NCI-H146 treated with DMSO at 0.1 percent for 48 hours (cell line): ENCODE measurements around the gene LPIN3.

Experiments used
- DNase-seq: peaks from one replicate; lab custom pipeline; 2025; ENCODE audit not compliant: unreplicated experiment; lab: John Stamatoyannopoulos, UW

The LPIN3 gene

DNA sequence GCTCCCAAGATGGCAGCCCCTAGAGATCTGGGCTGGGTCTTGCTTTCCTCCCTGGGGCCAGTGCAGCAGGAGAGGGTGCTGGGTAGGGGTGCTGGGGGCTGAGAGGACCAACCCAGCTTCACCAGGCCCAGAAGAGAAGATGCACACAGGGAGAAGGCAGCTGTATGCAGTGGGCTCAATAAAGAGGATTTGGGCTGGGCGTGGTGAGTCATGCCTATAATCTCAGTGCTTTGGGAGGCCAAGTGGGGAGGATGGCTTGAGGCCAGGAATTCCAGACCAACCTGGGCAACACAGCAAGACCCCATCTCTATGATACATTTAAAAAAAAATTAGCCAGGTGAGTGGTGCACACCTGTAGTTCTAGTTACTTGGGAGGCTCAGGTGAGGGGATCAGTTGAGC, 51.7 kb downstream of the LPIN3 start:
- DNase-seq, result no peak

DNA sequence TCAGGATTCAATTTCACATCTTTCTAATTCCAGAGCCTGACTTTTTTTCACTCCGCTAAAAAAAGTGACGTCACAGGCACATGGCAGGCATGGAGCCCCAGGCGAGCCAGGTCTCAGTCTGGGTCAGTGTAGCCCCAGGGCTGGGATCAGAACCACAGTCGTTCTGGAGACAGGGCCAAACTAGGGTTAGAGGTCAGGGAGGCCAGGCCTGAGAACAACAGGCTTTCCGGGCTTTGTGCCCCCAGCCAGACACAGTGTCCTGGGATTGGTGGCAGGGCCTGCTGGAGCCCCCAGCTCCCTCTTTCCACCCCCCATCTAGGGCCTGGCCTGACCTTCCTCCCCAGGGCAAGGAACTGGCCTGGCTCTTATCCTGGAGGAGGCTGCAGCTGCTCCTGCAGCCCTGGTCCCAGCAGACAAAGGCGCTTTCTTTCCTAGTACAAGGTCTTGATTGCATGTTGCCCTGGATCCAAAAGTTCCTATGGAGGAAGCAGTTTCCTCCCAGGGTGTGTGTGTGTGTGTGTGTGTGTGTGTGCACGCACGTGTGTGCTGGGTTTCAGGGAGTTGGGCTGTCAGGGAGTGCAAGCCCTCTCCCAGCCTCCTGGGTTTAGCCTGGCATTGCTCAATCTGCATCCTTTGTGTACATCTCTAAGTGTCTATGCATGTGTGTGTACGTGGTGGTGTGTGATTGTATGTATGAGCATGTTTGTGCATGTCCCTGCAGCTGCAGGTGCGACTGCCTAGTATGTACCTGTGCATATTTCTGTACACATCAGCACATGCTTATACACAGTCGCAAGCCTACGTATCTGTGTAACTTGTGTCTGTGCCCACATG, 52.5 kb downstream of the LPIN3 start:
- no peak for DNase-seq

DNA sequence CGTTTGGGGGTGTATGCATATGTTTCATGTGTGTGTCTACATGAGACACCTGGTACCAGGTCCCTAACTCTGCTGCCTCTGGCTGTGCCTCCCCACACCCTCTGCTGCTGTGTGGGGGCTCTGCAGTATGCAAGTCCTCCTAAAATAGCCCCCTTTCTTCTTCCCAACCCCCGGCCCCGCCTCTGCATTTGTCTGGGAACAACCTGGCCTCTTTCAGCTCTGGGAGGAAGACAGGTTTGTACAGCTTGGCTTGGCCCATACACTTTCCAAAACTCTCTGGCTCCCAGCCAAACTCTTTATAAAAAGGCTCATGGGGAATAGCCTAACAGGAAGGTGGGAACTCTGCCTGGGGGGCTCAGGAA, 53.1 kb downstream of the LPIN3 start:
- no peak for DNase-seq

DNA sequence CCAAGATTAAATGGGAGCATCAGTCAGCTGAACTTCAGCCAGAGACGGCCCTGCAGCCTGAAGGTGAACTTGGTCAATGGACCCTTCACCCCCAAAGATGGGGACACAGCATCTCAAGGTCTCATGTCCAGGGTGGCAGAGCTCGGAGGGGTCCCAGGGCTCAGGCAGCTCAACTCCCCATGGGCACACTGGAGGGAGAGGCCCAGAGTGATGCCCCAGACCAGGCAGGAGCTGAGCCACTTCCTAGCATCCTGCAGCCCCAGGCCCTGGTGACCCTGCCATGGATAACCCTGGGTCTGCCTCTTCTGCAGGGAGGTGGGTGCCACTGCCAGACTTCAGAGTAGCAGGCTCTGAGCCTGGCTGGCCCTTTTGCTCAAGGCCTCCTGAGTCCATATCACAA, 53.5 kb downstream of the LPIN3 start:
- DNase-seq, result no peak

DNA sequence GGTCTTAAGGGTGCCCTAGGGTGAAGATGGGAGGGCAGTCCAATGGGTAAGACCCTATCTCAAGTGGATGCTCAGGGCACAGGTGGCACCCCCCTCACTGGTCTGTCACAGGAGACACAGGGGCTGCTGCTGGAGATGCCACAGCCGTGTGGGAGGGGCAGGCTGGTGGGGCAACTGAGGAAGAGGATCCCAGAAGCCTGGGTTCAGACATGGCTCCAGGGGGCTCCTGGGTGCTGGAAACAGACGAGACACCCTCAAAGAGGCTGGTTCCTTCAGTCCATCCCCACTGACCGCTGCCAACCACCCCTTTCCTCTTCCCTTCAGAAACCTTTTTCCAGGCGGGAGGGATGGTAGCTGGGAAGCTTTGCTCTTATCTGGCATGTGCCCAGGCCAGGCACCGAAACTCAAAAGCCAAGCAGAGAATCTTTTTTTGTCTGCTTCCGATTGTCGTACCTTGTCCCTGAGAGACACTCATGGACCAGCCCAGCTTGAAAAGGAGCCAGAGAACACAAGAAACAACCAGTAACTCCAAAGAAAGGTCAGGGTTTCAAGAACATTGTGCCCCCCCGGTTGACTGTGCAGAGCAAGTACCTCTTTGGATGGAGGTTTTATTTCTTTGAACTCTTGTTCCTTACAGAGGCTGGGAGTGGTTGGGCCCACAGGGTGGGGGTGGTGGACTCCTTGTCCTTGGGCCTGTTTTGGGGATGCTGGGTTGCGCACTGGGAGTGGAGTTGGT, 54.5 kb downstream of the LPIN3 start:
- no peak for DNase-seq

DNA sequence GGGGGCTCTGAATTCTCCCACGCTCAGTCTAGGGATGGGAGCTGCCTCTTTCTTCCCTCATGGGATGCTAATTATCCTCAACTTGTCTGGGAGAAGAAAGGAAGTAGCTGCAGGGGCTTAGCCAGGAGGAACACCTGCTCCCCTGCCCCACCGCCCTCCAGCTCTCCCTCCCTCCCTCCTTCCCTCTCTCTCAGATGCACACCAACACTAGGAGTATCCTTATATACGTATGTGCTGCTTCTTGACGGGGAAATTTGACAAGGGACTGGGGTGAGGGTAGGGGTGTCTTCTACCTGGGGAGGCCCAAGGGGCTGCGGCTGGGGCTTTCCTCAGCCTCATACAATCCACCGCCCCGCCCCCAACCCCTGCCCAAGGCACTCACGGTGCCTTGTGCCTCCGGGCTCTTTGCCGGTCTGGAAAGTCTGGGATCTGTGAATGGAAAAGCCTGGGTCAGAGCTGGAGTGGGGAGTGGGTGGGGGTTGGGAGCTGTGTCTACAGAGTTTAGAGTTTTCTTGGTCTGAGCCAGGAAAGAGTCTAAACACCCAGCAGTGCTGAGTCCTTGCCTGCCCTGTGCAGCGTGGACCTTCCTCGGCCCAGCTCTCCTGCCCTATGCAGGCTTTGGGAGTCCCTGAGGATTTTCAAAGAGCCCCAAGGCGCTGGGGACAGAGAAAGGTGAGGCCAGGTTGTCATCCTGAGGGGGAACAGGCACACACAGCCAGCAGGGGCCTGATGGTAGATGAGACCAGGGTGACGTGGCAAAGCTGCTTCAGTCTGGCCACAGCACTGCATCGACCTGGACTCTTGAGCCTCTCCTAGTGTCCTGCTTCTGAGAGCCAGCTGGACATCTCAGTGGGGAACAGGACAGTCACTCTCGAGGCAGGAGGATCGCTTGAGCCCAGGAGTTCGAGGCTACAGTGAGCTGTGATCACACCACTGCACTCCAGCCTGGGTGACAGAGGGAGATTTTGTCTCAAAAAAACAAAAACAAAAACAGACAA, 55.3 kb downstream of the LPIN3 start:
- no peak for DNase-seq

DNA sequence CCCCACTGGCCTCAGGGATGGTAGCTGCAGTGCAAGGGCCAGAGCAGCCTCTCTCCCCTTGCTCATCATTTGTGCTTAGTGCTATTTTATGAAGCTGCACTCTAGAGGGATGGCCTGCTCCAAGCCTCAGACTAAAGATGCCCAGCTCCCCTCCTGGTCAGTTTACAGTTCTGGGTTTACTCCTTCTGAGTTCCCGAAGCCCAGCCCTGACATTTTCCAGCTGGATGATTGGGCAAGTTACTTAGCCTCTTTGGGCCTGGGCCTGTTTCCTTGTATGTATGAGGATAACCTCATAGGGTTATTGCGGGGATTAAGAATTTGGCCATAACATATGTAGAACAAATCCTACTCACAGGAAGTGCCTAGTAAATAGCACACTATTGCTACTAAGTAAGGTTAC, 57.8 kb downstream of the LPIN3 start:
- DNase-seq, result no peak

DNA sequence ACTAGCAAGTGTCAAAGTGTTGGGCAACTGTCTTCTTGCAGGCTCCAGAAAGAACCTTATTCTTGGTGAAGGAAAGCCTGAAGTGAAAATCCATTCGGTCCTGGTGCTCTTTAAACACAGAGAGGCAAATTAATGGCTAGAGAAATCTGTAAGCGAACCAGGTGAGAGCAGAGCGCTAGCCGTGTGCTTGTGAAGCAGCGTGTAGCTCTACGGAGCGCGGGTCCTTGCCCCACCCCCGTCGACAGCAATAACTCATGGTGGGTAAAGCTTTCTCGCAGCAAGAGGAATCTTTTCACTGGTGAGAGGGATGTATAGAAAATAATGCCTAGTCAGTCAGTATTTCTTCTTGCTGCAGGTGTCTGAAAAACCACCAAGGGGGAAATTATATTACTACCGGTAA, 63.0 kb downstream of the LPIN3 start:
- no peak for DNase-seq

DNA sequence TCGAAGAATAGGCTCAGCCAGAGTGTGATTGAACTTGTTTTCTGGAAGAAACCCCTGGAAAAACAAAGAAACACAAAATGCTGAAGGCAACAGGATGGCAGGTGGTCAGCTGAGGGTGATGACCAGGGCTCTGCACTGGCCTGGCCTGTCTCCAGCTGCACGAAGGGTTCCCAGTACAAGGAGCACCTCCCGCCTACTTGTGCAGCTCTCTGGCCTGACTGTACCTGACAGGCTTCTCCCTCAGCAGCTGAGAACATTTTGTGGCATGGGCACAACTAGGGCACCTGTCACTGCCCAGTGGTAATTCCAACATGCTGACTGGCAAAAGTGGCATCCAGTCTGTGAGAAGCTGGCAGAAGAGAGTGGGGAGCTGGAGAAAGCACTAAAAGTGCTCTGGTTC, 64.8 kb downstream of the LPIN3 start:
- no peak for DNase-seq

DNA sequence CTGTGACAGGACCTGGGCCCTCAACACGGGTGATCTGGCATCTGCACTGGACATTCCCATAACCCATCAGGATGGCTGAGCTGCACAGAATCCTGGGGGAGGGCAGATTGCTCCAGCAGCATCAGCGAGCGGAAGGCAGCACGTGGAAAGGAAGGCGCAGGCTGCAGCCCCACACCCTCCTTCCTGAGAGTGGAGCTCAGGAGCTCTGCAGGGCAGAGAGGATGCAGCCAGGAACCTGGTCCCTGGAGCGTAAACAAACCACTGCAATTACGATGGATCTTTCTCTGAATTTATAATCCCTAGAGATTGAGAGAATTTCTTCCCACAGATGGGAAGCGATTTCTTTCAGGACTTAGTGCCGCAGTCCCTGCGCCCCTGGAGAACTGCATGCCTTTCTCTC, 65.7 kb downstream of the LPIN3 start:
- DNase-seq, result no peak

DNA sequence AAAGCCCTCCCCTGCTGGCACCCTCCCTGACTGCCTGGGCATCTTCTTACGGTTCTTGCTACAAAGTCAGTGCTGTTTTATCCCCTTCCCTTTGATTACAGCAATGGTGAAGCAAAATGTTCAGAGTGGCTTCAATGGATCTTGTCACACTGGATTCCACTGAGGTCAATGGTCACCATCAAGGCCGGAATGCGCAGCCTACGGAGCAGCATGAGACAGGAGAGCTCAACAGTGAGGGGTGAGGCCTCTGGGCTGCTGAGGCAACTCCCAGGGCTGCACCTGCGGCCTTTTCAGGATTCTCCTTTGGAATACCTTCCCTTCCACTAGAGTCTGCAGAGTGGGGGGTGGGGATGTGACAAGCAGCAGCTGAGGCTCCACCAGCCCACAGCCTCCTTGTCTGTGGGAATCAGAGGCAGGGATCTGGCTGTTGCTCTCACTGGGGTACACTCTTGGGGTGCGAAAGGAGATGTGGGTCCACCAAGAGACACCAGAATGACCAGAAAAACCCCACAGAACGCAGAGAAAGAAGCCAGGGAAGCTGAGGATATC, 66.3 kb downstream of the LPIN3 start:
- no peak for DNase-seq

DNA sequence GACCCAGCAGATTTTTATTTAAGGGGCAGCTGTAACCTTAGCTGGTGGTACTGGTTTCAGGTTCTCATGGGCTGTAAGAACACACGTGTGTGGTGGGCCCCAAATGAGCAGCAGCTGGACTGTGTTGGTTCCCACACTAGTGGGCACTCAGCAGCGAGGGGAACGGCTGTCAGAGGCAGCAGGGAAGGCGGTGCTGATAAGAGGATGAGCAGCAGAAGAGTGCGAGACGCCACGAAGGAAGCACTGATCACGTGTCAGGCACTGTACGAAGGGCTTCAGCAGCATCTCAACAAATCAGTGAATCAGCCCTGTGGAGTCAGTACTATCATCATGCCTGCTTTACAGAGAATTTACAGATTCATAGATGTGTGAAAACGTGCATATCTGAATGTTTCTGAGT, 67.0 kb downstream of the LPIN3 start:
- DNase-seq, result no peak

DNA sequence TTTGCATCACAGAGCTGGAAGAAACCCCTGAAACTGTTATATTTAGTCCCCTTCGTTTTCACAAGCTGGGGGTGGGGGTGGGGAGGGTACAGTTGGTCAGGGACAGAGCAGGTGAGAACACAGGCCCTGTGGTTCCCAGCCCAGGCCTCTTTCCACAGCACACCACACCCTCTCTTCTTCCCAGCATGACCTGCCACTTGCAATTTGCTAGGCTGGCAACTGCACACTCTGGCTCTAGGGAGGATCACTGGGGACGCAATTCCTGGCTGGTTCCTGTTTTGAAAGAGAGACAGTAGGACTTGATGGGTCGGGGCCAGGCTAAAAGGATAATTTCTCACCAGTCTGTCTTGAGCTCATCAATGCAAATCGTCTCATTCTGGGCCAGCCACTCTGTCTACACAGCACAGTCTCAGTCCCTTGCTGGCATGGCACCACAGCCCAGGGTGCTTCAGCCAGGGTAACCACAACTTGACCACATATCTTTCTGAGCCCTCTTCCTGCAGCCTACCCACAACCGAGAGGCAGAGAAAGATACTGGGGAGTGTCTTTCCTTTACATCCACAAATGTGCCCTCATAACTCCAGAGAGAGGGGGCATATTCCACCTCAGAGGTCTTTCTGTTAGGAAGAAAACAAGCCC, 67.7 kb downstream of the LPIN3 start:
- no peak for DNase-seq

DNA sequence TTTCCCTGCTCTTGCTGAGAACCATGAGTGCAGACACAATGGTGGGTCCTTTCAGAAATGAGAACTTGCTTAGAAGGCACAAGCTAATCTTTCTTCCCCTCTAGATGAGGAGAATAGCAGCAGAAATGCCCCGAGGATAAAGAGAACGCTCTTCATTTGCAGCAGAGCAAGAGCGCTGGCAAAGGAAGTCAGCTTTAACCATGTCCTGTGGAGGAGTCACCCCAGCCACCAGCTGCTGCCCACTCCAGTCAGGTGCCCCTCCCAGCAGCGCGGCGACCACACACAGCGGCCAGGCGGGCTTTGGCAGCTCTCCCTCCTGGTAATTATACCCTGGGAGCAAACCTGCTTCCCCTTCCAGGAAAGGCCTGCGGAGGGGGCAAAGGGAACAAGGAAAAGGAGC, 68.4 kb downstream of the LPIN3 start:
- DNase-seq, result no peak
